B cell (primary cell): ENCODE results near the gene ITPR2.

Experiments
- CTCF ChIP-seq: fragments of 200-600 bp; IDR thresholded peaks from one replicate; pipeline ENCODE4 v1.8.0; 2022; ENCODE audit warnings: antibody characterized with exemption, mild to moderate bottlenecking
- EZH2 ChIP-seq: IDR thresholded peaks from 2 replicates; pipeline ENCODE4 v1.6.1; 2012; ENCODE audit warnings: borderline replicate concordance, low read depth, mild to moderate bottlenecking, moderate library complexity, low read length; ENCODE audit not compliant: insufficient read depth, poor library complexity, severe bottlenecking

- TF ChIP-seq CTCF (no peak), EZH2 (no peak)
These were observed 504.9 kb downstream of the ITPR2 start for GRCh38 chr12:26327975-26328644.
